ENCODE results near the gene TRMT11.
A peak's percentile ranks its signal among the peaks of the same experiment; 100 is the strongest.
"Not testable (repeated sequence)": the region's sequence is repeated elsewhere in the genome, so short reads cannot be mapped to it uniquely, and the experiment has no call there.

Gene TRMT11

GRCh38 chr6:125986301-125987025 is at the start of gene TRMT11:
TRMT11 (plus strand) TSS chr6:125986540; CDS start chr6:125986551, 11 bp downstream.
- peak; percentile 70 for DNase-seq

GRCh38 chr6:125939026-125939425 is 47.3 kb upstream of the TRMT11 start:
- DNase-seq, result no peak

- no peak for DNase-seq
Measured at GRCh38 chr6:125939791-125940190, 46.5 kb upstream of the TRMT11 start.

- DNase-seq, result no peak
Measured at GRCh38 chr6:125940247-125941041, 45.9 kb upstream of the TRMT11 start.

GRCh38 chr6:125942672-125943527 is 43.4 kb upstream of the TRMT11 start:
- DNase-seq, result no peak

GRCh38 chr6:125943528-125944433 is 42.6 kb upstream of the TRMT11 start:
- no peak for DNase-seq

GRCh38 chr6:125944434-125944816 is 41.9 kb upstream of the TRMT11 start:
- no peak for DNase-seq

- no peak for DNase-seq
Measured at GRCh38 chr6:125944896-125945295, 41.4 kb upstream of the TRMT11 start.

- no peak for DNase-seq
Measured at GRCh38 chr6:125945378-125946141, 40.8 kb upstream of the TRMT11 start.

GRCh38 chr6:125947615-125948014 is 38.7 kb upstream of the TRMT11 start:
- DNase-seq, result no peak

GRCh38 chr6:125948455-125948854 is 37.9 kb upstream of the TRMT11 start:
- DNase-seq, result no peak

GRCh38 chr6:125949069-125949468 is 37.3 kb upstream of the TRMT11 start:
- no peak for DNase-seq

GRCh38 chr6:125950293-125950692 is 36.0 kb upstream of the TRMT11 start:
- DNase-seq, result no peak

GRCh38 chr6:125950716-125951115 is 35.6 kb upstream of the TRMT11 start:
- not testable (repeated sequence) for DNase-seq

GRCh38 chr6:125951323-125951722 is 35.0 kb upstream of the TRMT11 start:
- no peak for DNase-seq

GRCh38 chr6:125952764-125953501 is 33.4 kb upstream of the TRMT11 start:
- peak; percentile 46 for DNase-seq

GRCh38 chr6:125953502-125953875 is 32.9 kb upstream of the TRMT11 start:
- no peak for DNase-seq

- DNase-seq, result no peak
Measured at GRCh38 chr6:125954735-125955339, 31.5 kb upstream of the TRMT11 start.

- DNase-seq, result no peak
Measured at GRCh38 chr6:125955973-125956372, 30.4 kb upstream of the TRMT11 start.
